A673 (cell line): ENCODE measurements around the gene TCIRG1. TPM values are rescaled to one million over a fixed set of nuclear protein-coding genes. Genes with fewer than 3 reads are reported as not detected.
"Not testable (repeated sequence)": the region's sequence is repeated elsewhere in the genome, so short reads cannot be mapped to it uniquely, and the experiment has no call there.

Experiments
- BruUV-seq: library from RNA; stranded (reverse); fragments of 400-500 nt; replicated peaks from 2 replicates; lab custom pipeline; 2021; lab: Mats Ljungman, UMichigan
- CTCF ChIA-PET: fragments of 300-600 bp; sonication (Branson Sonifier 250); formaldehyde crosslinking; loops from one replicate; lab custom pipeline; 2022; ENCODE audit warnings: antibody characterized with exemption; lab: Charles Lee
- POLR2A ChIA-PET: fragments of 300-600 bp; sonication (Branson Sonifier 250); formaldehyde crosslinking; loops from one replicate; lab custom pipeline; 2022; ENCODE audit warnings: antibody characterized with exemption; ENCODE audit not compliant: low non-redundant PET; lab: Charles Lee
- DNase-seq: peaks from one replicate; pipeline ENCODE4 v3.0.0-alpha.2; 2015; ENCODE audit warnings: low spot score
- H3K27ac ChIP-seq: fragments of 200-600 bp; sonication (generic); 2 replicates; pipeline ENCODE4 v1.5.1; 2016; ENCODE audit warnings: mixed run types, low read depth, mild to moderate bottlenecking, mixed read lengths, antibody characterized with exemption, low read length; ENCODE audit not compliant: poor library complexity, severe bottlenecking
- H3K27me3 ChIP-seq: fragments of 200-600 bp; sonication (generic); replicated peaks from 2 replicates; pipeline ENCODE4 v1.6.1; 2017; ENCODE audit warnings: mixed run types, low read depth, mild to moderate bottlenecking, mixed read lengths, antibody characterized with exemption, low read length; ENCODE audit not compliant: insufficient read depth, poor library complexity
- H3K36me3 ChIP-seq: fragments of 200-600 bp; sonication (generic); 2 replicates; pipeline ENCODE4 v1.6.1; 2016; ENCODE audit warnings: mixed run types, mild to moderate bottlenecking, mixed read lengths, antibody characterized with exemption, low read length; ENCODE audit not compliant: insufficient read depth, poor library complexity, severe bottlenecking
- H3K4me1 ChIP-seq: fragments of 200-600 bp; sonication (generic); 2 replicates; pipeline ENCODE4 v1.6.1; 2017; ENCODE audit warnings: mixed run types, mild to moderate bottlenecking, mixed read lengths, antibody characterized with exemption, low read length; ENCODE audit not compliant: insufficient read depth, poor library complexity, severe bottlenecking
- H3K4me3 ChIP-seq: fragments of 200-600 bp; sonication (generic); 2 replicates; pipeline ENCODE4 v1.5.1; 2016; ENCODE audit warnings: low read depth, mixed run types, mild to moderate bottlenecking, mixed read lengths, low read length; ENCODE audit not compliant: poor library complexity, severe bottlenecking
- H3K9me3 ChIP-seq: fragments of 200-600 bp; sonication (generic); 2 replicates; pipeline ENCODE4 v1.6.1; 2016; ENCODE audit warnings: mixed run types, low read depth, mild to moderate bottlenecking, mixed read lengths, antibody characterized with exemption, low read length; ENCODE audit not compliant: poor library complexity, severe bottlenecking
- CTCF ChIP-seq: fragments of 300-800, 200-600 bp; sonication (generic); conservative IDR thresholded peaks from 2 replicates; pipeline ENCODE4 v1.5.1; 2017; ENCODE audit warnings: low read depth, mild to moderate bottlenecking, antibody characterized with exemption, low read length, moderate library complexity, mixed read lengths
- EZH2 ChIP-seq: fragments of 200-600 bp; sonication (generic); IDR thresholded peaks from 2 replicates; pipeline ENCODE4 v1.6.1; 2017; ENCODE audit warnings: borderline replicate concordance, low read depth, mild to moderate bottlenecking, mixed read lengths, antibody characterized with exemption, low read length; ENCODE audit not compliant: poor library complexity, severe bottlenecking
- intact Hi-C: fragments of 100-400 bp; cut with micrococcal nuclease; formaldehyde crosslinking; loops from one replicate; pipeline ENCODE4 v1.10.0; 2022; ENCODE audit not compliant: unreplicated experiment
- total RNA-seq: library from RNA; stranded (reverse); gene quantifications from 2 replicates; pipeline ENCODE4 v1.2.3, GENCODE V29; 2021

TCIRG1 gene
- total RNA-seq, 1 experiment from 2014 or later = 15.0 TPM

DNA sequence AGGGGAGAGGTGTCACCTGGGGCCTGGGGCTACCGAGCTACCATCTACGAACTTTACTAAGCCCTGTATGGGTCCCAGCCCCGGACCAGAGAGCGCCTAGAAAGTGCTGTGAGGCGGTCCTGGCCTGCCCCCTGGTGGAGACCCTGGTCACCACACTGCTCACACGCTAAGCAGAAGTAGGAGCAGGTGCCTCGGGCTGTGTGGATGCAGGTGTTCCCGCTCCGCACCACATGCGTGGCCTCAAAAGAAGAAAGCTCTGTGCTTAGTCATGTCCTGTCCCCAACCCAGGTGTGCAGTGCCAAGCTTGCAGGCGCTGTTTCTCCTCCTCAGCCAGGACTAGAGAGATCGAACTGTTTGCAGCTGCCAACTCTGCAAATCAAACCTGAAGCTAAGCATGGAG is 45.0 kb upstream of the TCIRG1 start:
- POLR2A ChIA-PET, H3K9me3 ChIP-seq, H3K27ac ChIP-seq, H3K27me3 ChIP-seq, H3K4me1 ChIP-seq, CTCF ChIA-PET, DNase-seq, BruUV-seq, H3K4me3 ChIP-seq, H3K36me3 ChIP-seq: not testable (repeated sequence)
- TF ChIP-seq CTCF = peak; percentile 63
- intact Hi-C loops = loop anchor here (10.0 kb wide), 1 partner anchor 149 kb away; no protein-coding TSS in a partner anchor

DNA sequence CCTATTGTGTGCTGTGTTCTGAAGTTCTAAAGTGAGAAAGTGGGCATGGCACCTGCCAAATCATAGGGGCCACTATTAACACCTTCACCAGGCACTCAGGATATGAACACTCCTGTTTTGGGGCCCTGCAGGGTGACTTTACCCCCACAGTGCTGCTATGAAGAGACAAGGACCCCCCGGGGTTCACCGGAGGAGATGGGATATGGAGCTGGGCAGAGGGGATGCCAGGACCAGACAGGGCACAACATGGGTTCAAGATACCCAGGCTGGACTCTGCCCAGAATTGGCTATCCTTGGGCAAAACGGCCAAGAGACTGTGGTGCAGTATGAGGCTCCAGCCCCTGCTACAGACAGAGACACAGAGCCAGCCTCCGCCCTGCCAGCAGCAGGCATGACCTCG is 44.4 kb upstream of the TCIRG1 start:
- H3K27ac ChIP-seq, H3K27me3 ChIP-seq, POLR2A ChIA-PET, BruUV-seq, H3K9me3 ChIP-seq, H3K36me3 ChIP-seq, H3K4me3 ChIP-seq, H3K4me1 ChIP-seq, DNase-seq: not testable (repeated sequence)
- CTCF ChIA-PET = interaction anchor here (0.6 kb wide), 1 partner anchor 131 kb away, joined by 4 read pairs; no protein-coding TSS in a partner anchor
- intact Hi-C loops = loop anchor here (10.0 kb wide), 1 partner anchor 150 kb away; no protein-coding TSS in a partner anchor

DNA sequence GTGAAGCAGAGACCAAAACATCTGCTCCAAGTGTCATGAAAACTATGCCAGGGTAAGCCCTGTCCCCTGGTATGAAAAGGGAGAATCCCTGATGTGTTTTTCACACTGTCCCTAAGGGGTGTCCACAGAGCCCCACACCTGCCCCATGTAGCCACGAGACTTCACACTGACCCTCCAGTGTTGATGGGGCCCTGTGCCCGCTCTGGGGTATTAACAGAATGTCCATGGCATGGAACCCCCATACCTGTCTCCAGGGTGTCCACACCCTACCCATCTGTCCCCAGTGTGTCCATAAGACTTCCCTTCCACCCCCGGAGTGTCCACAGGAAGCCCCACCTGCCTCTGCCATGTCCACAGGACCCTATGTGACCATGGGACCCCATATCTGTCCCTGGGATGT is 43.7 kb upstream of the TCIRG1 start:
- BruUV-seq, CTCF ChIA-PET, H3K36me3 ChIP-seq, H3K27me3 ChIP-seq, POLR2A ChIA-PET, H3K4me1 ChIP-seq, H3K27ac ChIP-seq, DNase-seq, H3K9me3 ChIP-seq, H3K4me3 ChIP-seq: not testable (repeated sequence)
- intact Hi-C loops = loop anchor here (10.0 kb wide), 1 partner anchor 150 kb away; no protein-coding TSS in a partner anchor

GRCh38 chr11:67995579-67995978 is 43.2 kb upstream of the TCIRG1 start:
- intact Hi-C loops = loop anchor here (10.0 kb wide), 1 partner anchor 151 kb away; no protein-coding TSS in a partner anchor
- H3K9me3 ChIP-seq, POLR2A ChIA-PET, CTCF ChIA-PET, H3K27ac ChIP-seq, H3K4me3 ChIP-seq, H3K4me1 ChIP-seq, H3K36me3 ChIP-seq, BruUV-seq, H3K27me3 ChIP-seq, DNase-seq: not testable (repeated sequence)

GRCh38 chr11:67996051-67996450 is 42.8 kb upstream of the TCIRG1 start:
- no peak for DNase-seq
- POLR2A ChIA-PET = no interaction called here
- H3K27me3 ChIP-seq = peaks cover 2% of the 10 kb centered on the region
- no peaks in the 10 kb centered on the region for H3K9me3 ChIP-seq
- no TSS peak for BruUV-seq
- no peak overlapping the region for H3K27ac ChIP-seq
- TF ChIP-seq EZH2 = no peak
- no peak for TF ChIP-seq CTCF
- CTCF ChIA-PET = no interaction called here
- intact Hi-C loops = loop anchor here (10.0 kb wide), 1 partner anchor 151 kb away; no protein-coding TSS in a partner anchor
- no peaks in the 10 kb centered on the region for H3K36me3 ChIP-seq
- no peak overlapping the region for H3K4me3 ChIP-seq
- no peaks in the 10 kb centered on the region for H3K4me1 ChIP-seq
